Bronchial epithelial cell (primary cell): ENCODE results near the gene ARID4B. TPM values are rescaled to one million over a fixed set of nuclear protein-coding genes. Genes with fewer than 3 reads are reported as not detected.

Source experiments
- DNase-seq: peaks from one replicate; pipeline ENCODE4 v3.0.0-alpha.2; 2010; ENCODE audit warnings: low read depth
- FAIRE-seq: peaks from 2 replicates; lab custom pipeline; 2011; peaks lifted over from hg19 to GRCh38; lab: Jason Lieb, UNC
- H3K27me3 ChIP-seq: 2 replicates; pipeline ENCODE4 v1.5.1; 2011; ENCODE audit warnings: low read length; ENCODE audit not compliant: control insufficient read depth, insufficient read depth
- H3K36me3 ChIP-seq: 2 replicates; pipeline ENCODE4 v1.5.1; 2011; ENCODE audit warnings: low read length; ENCODE audit not compliant: control insufficient read depth, insufficient read depth
- H3K4me3 ChIP-seq: 2 replicates; pipeline ENCODE4 v1.5.1; 2011; ENCODE audit warnings: mild to moderate bottlenecking, low read depth, low read length, control low read depth
- total RNA-seq: library from RNA; depleted of rRNA; stranded (reverse); fragments of >200 nt; gene quantifications from 2 replicates; pipeline ENCODE4 v1.2.1, GENCODE V29; 2014
- TF ChIP-seq, protein P1 (sequence below): IDR thresholded peaks from 2 replicates; pipeline ENCODE4 v1.5.1; 2011; ENCODE audit warnings: mild to moderate bottlenecking, moderate library complexity, low read length, control low read depth, inconsistent platforms; ENCODE audit not compliant: insufficient read depth, severe bottlenecking

The ARID4B gene
- total RNA-seq, 1 donor from 2014 or later, result 11.8 TPM

DNA sequence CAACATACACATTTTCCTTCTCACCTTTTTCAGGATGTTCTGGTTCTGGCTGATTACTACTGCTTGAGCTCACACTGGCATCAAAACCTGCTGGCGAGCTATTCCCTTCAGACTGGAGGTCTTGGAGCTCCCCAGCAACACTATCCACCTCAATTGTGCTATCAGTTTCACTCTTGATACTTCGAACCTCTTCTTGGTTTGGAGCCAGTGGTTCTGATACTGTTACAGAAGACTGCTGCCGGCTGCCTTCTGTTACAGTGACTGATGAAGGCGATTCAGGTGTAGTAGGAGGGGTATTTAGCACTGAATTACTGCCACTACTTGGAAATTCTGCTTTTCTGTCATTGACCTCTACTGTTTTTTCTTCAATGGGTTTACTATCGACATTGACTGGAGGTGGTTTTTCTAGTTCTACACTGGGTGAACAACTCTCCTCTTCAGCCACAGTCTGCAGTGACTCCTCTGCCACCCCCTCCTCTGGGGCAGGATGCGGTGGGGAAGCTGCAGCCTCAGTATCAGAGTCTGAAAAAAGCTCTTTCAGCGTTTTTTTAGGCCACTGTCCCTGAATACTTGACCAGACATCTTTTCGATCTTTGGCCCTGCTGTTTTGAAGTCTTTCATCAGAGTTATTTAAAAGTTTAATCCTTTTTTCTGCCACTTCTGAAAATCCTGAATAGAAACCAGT, 146.3 kb downstream of the ARID4B start:
- Histone ChIP-seq H3K27me3 (no peaks in the 10 kb centered on the region), H3K4me3 (no peak overlapping the region), H3K36me3 (peaks cover 2% of the 10 kb centered on the region)
- TF ChIP-seq, protein P1, sequence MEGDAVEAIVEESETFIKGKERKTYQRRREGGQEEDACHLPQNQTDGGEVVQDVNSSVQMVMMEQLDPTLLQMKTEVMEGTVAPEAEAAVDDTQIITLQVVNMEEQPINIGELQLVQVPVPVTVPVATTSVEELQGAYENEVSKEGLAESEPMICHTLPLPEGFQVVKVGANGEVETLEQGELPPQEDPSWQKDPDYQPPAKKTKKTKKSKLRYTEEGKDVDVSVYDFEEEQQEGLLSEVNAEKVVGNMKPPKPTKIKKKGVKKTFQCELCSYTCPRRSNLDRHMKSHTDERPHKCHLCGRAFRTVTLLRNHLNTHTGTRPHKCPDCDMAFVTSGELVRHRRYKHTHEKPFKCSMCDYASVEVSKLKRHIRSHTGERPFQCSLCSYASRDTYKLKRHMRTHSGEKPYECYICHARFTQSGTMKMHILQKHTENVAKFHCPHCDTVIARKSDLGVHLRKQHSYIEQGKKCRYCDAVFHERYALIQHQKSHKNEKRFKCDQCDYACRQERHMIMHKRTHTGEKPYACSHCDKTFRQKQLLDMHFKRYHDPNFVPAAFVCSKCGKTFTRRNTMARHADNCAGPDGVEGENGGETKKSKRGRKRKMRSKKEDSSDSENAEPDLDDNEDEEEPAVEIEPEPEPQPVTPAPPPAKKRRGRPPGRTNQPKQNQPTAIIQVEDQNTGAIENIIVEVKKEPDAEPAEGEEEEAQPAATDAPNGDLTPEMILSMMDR, result no peak
- DNase-seq, result no peak
- no peak for FAIRE-seq

DNA sequence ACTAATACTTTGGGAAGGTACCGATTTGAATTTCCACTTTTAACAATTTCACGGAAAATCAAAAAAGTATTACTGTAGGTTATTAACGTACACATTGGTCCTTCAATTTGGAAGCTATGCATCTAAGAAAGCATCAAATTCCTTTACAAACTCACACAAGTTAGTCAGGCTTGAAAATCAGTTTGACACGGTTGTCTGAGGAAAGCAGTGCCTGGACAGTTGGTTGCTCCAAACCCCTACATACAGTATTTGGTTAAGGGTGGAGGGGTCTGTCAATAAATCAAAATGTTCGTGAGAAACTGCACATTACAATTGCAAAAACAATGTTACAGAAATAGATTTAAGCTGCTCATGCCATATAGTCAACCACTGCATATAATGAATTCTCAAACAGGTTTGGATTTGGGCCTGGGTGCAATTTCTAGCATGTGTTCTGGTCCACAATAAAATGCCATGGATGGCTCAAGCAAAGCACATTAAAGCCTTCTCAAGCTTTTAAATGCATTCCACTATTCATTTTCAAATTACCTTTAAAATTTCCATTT, 147.0 kb downstream of the ARID4B start:
- FAIRE-seq (no peak), DNase-seq (no peak)
- no peak overlapping the region for H3K4me3 ChIP-seq
- TF ChIP-seq, protein P1, result no peak
- H3K27me3 ChIP-seq, result no peaks in the 10 kb centered on the region
- H3K36me3 ChIP-seq, result peaks cover 5% of the 10 kb centered on the region

DNA sequence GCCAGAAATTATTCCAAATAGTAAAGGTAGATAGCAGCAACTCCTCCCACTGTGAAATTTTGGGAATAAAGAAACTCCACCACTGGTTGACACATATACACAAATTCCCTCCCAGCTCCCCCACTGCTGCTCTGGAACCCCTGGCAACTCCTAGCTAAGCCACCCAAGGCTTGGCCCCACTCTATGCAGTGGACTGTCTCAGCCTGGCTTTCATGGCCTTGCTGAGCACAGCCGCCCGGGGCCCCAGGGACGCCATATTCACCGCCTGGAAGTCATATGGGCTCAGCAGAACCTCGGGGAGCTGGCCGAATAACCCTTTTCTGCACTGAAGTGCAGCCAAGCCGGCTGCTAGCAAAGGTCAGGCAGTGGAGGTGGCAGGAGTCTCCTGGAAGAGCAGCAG, 151.5 kb downstream of the ARID4B start:
- peaks cover 5% of the 10 kb centered on the region for H3K36me3 ChIP-seq
- H3K4me3 ChIP-seq, result no peak overlapping the region
- FAIRE-seq (no peak), DNase-seq (no peak)
- TF ChIP-seq, protein P1, result no peak
- H3K27me3 ChIP-seq, result no peaks in the 10 kb centered on the region

DNA sequence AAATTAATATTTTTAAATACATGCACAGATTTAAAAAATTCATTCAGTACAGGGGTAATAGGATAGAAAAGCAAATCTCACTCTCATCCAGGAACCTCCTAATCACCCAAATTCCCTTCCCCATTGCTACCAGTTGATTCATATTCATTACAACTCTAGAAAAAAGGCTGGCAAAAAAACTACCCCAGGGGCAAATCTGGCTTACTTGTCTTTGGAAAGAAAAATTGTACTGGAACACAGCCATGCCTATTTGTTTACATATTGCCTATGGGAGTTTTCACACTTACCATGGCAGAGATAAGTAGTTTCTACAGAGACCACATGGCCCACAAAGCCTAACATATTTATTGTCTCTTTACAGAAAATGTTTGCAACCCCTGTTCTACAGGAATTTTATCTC, 158.0 kb downstream of the ARID4B start:
- no peaks in the 10 kb centered on the region for H3K27me3 ChIP-seq
- peaks cover 3% of the 10 kb centered on the region for H3K36me3 ChIP-seq
- no peak overlapping the region for H3K4me3 ChIP-seq
- TF ChIP-seq, protein P1, result no peak
- no peak for FAIRE-seq
- peak; percentile 55 for DNase-seq

DNA sequence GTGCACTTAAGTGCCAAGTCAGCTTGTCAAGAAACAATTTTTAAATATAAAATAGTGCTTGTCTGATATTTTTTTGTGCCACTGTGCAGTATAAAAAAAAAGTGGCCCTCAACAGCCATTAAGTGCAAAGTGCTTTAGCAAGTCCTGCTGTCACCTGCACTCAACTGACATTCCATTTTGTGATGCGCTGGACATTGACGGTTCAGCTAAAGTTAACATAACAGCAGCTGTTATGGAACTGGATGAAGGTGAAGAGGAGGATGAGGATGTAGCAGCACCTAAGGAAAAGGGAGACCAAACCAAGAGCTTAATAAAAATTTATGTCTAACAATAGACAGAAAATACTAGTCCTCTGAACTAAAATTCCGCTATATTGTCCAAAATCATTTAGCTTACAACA, 159.6 kb downstream of the ARID4B start:
- no peak for DNase-seq
- no peak for FAIRE-seq
- no peak overlapping the region for H3K4me3 ChIP-seq
- peaks cover 2% of the 10 kb centered on the region for H3K36me3 ChIP-seq
- TF ChIP-seq, protein P1, result no peak
- H3K27me3 ChIP-seq, result no peaks in the 10 kb centered on the region
